Activated T-helper 9 cell treated with anti-CD3 and anti-CD28 coated beads, Interleukin-2, amount 50 U/mL, for 16 hours (primary cell): ENCODE data around the gene ZDHHC11B.
"Not testable (repeated sequence)": the region's sequence is repeated elsewhere in the genome, so short reads cannot be mapped to it uniquely, and the experiment has no call there.

Source experiments
- DNase-seq: peaks from one replicate; pipeline ENCODE4 v3.0.0-alpha.2; 2020; ENCODE audit warnings: low read depth

The ZDHHC11B gene

DNA sequence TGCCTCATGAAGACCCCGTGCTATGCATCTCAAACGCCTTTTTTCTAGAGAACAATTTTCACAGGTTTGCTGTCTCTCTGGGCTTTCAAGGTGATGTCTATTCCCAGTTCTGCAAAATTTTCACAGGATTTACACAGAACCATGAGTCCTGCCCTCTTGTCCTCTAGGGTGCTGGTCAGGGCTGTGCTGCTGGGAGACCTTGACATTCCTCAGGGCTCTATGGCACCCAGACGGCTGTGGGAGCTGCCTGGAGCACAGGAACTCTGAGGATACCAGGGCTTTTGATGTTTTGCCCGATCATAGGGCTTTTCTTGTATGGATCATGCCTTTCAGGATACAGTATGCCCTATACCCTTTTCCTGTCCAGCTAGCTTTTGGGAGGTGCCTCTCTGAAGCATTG, 68.9 kb downstream of the ZDHHC11B start:
- not testable (repeated sequence) for DNase-seq

DNA sequence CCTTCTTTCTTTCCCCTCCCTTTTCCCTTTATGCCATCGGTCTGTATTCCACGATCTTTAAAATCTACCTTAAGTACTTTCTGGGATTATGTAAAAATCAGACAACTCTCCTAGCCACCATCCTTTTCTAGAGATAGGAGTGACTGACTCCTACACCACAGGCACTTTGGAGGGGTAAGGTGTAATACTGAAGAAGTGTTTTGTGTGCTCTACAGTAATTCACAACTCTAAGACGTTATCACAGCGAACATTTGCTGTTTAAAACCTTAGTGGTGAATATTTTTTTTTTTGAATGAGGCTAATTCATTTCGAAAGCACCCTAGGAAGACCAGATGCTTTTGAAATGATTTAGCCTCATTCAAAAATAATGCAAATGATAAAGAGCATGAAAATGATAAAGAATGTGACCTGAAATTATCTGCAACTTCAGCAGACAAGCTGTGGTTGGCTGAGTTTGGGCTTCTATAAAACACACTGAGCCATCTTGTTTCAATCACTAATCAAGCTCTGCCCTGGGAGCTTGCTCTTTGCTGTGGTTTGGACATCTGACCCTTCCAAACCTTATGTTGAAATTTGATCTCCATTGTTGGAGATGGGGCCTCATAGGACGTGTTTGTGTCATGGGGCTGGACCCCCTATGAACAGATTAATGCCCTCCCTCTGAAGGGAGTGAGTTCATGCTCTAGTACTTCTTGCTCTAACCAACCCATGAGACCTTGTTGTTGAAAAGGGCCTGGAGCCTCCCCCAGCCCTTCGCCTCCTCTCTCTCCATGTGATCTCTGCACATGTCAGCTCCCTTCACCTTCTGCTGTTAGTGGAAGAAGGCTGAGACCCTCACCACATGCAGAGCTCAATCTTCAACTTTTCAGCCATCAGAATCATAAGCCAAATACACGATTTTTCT, 70.1 kb downstream of the ZDHHC11B start:
- DNase-seq = not testable (repeated sequence)

DNA sequence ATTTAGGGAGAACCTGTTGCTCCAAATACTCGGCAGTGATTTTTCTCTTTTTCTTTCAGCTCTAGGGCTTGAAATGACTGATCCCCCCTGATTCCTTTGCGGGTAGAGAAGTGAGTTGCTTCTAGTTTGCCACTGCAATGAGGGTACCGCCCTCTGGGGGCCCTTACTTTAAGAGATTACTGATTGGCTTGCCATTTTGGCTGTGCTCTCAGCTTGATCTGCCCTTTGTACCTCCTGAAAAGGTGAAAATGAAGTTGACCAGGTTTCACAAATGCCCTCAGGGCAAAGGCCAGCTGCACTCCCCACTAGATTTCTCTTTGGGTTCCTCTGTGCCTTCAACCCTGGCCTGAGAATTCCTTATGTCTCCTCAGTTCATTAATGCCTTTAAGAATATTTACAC, 70.8 kb downstream of the ZDHHC11B start:
- not testable (repeated sequence) for DNase-seq

DNA sequence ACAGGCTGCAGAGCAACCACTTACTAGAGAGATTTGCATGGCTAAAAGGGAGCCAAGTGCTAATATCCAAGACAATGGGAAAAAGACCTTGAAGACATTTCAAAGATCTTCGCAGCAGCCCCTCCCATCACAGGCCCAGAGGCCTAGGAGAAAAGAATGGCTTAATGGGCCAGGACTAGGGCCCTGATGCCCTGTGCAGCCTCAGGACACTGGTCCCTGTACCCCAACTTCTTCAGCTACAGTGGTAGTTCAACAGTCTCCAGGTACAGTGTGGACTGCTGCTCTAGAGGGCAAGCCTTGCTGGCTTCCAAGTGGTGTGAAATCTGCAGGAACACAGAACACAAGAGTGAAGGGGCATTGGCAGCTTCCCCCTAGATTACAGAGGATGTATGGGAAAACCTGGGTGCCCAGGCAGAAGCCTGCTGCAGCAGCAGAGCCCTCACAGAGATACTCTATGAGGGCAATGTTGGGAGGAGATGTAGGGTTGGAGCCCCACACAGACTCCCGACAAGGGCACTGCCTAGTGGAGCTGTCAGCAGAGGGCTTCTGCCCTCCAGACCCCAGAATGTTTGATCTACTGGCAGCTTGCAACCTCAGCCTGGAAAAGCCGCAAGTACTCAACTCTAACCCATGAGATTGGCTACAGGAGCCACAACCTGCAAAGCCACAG, 75.5 kb downstream of the ZDHHC11B start:
- not testable (repeated sequence) for DNase-seq

DNA sequence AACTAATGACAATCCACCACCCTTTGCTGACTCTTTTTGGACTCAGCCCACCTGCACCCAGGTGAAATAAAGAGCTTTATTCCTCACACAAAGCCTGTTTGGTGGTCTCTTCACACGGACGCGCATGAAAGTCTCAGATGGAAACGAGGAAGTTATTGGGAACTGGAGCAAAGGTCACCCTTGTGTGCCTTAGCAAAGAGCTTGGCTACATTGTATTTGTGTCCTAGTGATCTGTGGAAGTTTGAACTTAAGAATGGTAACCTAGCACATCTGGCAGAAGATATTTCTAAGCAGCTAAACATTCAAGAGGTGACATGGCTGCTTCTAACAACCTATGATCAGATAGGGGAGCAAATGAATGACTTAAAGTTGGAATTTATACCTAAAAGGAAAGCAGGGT, 76.2 kb downstream of the ZDHHC11B start:
- DNase-seq = not testable (repeated sequence)

DNA sequence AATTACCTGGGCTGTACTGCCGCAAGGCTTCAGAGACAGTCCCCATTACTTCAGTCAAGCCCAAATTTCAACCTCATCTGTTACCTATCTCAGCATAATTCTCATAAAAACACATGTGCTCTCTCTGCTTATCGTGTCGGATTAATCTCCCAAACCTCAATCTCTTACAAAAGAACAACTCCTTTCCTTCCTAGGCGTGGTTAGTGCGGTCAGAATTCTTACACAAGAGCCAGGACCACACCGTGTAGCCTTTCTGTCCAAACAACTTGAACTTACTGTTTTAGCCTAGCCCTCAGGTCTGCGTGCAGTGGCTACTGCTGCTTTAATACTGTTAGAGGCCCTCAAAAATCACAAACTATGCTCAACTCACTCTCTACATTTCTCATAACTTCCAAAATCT, 78.4 kb downstream of the ZDHHC11B start:
- DNase-seq = not testable (repeated sequence)

DNA sequence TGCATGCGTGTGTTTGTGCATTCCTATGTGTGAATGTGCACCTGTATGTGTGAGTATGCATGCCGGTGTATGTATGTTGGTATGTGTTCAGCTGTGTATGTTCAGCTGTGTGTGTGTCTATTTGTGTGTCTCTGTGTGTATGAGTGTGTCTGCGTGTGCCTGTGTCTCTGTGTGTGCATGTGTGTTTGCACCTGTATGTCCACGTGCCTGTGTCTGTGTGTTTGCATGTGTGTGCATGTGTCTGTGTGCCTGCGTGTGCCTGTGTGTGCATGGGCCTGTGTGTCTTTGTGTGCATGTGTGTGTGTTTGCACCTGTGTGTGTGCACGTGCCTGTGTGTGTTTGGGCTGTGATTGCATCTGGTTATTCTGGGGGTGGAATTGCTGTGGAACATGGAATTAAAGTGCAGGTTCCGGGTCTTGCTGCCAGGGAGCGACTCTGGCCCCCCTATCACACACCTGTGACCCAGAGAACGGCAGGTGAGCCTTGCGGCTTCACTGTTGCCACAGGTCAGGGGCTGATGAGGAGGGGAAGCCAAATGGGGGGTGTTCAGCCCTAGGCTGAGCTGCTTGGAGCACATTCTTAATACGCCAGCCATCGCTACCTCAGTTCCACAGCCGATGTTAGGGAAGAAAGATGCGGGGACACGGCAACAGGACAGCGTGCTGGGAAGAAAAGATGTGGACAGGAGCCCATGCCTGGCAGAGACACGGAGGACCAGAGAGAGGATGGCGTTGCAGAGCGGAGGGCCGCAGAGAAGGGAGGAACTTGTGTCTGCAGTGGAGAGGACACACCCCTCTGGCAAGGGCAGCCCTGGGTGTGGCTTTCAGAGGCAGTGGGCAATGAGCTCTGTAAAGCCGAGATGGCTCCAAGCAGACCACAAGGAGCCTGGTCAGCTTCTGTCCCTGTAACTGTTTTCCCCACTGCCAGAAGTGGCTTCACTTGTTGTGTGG, 87.5 kb downstream of the ZDHHC11B start:
- DNase-seq = not testable (repeated sequence)

DNA sequence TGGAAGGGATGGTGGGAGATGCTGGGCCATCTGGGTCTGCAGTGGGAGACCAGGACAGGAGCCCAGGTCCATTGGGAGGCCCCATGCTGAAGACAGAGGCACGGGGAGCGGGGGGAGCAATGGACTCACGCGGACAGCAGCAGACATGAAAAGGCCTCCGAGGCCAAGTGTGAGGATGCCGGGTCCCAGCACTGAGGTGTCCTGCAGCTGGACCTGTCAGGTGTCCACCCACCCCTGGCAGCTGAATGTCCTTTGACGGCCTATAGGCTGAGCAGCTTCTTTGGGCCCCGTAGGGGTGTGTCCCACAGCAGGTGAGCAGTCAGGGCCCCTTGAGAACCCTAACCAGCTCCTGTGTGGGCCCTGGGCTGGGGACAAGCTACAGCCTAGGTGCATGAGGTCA, 88.3 kb downstream of the ZDHHC11B start:
- not testable (repeated sequence) for DNase-seq

DNA sequence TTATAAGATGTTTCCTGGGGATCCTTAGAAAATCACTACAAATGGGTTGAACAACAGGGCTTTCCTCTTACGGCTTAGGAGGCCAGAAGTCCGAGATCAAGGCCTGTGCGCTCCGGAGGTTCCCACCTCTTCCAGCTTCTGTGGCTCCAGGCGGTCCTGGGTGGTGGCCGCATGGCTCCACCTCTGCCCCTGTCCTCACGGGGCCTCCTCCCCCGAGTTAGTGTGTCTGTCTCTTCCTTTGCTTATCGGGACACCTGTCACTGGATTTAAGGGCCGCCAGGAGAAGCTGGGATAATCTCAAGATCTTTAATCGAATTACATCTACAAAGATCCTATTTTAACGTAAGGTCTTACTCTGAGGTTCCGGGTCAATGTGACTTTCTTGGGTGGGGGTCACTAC, 89.1 kb downstream of the ZDHHC11B start:
- DNase-seq = not testable (repeated sequence)

DNA sequence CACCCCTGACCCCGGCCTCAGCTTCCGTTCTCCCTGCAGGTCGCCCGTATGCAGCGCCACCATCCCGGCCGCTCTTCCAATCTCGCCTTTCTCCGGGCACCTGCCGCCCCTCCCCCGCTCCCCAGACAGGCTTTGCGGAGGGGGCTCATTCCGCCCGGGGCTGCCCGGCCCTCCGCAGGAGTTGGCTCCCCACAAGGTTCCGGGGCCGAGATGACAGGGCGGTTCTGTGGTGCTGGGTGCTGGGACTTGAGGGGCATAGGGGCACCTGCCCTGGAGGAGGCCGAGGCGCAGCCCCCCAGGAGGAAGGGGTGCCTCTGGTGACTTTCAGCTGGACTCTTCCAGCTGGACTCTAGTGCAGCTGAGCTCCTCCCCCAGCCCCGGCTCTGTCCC, 90.5 kb downstream of the ZDHHC11B start:
- DNase-seq = not testable (repeated sequence)

DNA sequence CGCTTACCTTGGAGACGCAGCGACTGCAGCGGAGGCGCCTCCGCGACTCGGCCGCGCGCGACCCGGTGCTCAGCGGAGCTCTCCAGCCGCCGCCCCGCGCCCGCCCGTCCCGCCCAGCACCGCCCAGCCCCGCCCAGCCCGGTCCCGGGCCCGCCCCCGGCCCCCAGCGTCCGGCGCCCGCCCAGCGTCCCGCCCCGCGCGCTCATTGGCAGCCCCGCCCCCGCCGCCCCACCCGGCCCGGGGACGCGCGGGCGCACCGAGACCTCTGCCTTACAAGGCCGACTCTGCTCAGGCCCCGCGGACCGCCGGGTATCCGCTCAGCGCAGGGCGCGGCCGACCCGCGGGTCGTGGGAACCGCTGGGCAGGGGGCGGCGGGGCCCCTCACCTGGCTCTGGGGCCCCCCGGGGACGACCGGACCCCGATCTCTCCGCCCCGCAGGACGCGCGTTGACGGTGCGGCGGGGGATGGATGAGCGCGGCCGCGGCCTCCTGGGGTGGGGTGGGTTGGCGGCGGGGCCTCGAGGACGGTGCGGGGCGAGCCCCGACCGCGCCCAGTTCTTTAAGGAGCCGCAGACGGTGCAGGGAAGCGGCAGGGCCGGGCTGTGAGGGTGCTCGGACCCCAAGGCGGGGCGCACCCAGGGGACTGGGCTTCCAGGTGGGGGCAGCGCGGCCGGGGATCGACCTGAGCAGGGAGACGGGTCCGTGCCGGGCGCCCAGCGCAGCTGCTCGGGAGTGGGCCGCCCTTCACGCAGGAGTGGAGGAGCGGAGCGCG, 91.1 kb downstream of the ZDHHC11B start, which contains the start of gene TPPP:
TSS of gene TPPP (minus strand) at position 82 of the 771 bp plus-strand sequence. CDS start 15,292 bp downstream, outside the sequence.
- peak; percentile 77 for DNase-seq

DNA sequence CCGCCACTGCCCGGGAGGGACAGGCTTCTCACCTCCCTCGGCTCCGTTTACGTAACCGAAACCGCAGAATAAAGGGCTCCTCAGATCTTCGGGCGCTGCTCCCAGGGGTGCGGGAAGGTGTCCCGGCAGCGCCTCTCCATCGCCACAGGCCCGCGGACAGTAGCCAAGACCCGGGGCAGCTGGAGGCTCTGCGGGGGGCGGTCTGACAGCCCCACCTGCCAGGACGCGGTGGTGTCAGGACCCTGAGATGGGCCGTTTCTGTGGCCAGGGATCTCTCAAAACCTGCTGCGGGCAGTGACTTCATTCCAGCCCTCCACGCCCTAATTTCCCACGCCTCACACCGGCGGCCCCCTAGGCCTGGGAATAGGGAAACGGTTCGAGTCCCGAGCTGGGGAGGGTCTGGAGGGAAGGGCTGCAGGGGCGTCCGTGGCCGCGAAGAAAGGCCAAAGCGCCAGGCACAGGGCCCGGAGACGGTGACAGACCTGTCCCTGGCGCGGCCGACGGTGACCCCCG, 91.9 kb downstream of the ZDHHC11B start:
- not testable (repeated sequence) for DNase-seq

DNA sequence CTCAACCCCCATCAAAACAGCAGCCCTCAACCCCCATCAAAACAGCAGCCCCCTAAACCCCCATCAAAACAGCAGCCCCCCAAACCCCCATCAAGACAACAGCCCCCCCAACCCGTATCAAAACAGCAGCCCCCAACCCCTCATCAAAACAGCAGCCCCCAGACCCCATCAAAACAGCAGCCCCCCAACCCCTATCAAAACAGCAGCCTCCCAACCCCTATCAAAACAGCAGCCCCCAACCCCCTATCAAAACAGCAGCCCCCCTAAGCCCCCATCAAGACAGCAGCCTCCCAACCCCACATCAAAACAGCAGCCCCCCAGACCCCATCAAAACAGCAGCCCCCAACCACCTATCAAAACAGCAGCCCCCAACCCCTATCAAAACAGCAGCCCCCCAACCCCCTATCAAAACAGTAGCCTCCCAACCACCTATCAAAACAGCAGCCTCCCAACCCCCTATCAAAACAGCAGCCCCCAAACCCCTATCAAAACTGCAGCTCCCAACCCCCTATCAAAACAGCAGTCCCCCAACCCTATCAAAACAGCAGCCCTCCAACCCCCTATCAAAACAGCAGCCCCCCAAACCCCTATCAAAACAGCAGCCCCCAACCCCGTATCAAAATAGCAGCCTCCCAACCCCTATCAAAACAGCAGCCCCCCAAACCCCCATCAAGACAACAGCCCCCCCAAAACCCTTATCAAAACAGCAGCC, 92.6 kb downstream of the ZDHHC11B start:
- DNase-seq = no peak

DNA sequence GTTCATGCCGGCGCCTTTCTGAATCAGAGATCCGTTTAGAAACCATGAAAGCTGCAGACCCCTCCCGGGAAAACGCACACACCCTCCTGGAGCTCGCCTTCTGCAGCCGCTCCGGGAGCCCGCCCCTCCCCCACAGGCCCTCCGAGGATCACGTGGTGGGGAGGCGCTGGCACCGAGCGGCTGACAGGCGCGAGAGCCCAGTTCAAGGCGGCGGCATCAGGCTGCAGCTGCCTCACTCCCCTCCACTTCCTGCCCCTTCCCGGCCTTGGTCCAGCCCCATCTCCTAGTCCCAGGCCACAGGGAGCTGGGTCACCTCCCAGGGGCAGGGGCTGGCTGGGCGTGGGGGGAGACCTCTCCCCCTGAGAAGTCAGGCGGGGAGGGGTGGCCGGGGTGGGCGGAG, 93.5 kb downstream of the ZDHHC11B start:
- not testable (repeated sequence) for DNase-seq

DNA sequence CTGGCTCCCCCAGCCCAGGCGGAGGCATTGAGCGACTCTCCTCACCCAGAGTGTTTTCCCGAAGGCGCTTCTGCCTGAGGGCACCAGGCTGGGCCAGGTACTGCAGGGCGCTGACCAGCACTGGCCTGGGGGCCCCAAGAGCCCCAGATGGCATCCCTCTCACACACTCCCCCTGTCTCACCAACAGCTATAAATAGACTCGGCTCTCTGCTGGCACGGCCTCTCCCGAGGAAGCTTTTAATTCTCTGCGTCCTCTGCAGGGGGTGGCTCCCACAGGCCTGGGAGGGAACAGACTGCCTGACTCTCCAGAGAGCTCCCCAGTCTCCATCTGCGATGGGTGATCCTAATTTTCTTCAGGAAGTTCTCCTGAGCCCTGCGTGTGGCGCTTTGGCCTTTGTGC, 94.2 kb downstream of the ZDHHC11B start:
- not testable (repeated sequence) for DNase-seq

DNA sequence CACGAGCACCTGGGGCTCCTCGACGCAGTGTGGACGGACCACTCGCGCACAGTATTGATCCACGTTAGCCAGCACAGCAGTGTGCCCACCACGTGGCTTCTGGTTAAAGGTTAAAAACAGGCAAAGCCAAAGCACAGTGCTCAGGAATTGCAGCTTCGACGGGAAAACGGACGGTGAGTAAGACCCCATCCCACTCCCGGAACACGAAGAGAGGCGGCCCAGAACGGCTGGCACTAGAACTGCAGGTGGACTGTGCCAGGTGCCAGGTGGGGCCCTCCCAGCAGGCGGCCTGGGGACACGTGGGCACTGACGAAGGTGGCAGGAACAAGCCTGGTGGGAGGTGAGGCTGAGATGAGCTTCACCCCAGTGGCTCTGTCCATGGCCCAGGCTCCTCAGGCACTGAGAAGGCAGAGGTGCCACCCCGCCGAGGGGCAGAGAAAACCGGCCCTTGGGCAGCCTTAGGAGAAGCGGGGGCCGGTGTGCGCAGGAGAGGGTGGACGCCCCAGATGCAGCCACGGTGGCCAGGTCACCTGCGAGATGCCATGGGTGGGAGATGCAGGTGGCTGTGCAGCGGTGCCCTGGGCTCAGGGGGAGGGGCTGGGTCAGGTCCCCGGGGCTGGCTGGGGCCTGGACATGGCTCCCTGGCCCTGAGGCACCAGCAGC, 96.0 kb downstream of the ZDHHC11B start:
- DNase-seq = not testable (repeated sequence)

DNA sequence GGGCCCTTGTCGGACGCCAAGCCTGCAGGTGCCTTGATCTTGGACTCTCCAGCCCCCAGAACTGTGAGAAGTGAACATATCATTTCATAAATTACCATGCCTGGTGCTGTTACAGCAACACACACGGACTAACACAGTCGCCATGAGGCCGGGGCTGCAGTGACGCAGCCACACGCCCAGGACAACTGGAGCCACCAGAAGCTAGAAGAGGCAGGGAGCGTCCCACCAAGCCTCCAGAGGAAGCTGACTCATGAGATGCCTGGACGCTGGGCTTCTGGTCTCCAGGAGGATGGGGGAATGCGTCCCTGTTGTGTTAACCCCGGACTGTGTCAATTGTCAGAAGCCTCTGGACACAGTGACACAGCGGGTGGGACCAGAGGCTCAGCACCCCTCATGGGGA, 97.6 kb downstream of the ZDHHC11B start:
- not testable (repeated sequence) for DNase-seq

DNA sequence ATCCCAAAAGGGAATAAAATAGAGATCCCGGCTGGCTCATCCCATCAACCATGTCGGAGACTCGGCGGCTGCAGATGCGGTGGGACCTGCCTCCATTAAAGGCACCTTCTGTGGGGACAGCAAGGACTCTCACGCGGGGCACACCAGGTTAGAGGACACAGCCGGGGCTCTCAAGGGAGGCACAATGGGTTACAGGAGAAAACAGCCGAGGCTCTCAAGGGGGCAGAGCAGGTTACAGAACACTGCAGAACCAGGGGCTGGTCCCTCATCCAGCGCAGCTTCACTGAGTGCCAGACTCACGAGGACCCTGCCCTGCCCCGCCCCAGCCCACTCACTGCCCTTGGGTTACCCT, 98.4 kb downstream of the ZDHHC11B start:
- DNase-seq = not testable (repeated sequence)

DNA sequence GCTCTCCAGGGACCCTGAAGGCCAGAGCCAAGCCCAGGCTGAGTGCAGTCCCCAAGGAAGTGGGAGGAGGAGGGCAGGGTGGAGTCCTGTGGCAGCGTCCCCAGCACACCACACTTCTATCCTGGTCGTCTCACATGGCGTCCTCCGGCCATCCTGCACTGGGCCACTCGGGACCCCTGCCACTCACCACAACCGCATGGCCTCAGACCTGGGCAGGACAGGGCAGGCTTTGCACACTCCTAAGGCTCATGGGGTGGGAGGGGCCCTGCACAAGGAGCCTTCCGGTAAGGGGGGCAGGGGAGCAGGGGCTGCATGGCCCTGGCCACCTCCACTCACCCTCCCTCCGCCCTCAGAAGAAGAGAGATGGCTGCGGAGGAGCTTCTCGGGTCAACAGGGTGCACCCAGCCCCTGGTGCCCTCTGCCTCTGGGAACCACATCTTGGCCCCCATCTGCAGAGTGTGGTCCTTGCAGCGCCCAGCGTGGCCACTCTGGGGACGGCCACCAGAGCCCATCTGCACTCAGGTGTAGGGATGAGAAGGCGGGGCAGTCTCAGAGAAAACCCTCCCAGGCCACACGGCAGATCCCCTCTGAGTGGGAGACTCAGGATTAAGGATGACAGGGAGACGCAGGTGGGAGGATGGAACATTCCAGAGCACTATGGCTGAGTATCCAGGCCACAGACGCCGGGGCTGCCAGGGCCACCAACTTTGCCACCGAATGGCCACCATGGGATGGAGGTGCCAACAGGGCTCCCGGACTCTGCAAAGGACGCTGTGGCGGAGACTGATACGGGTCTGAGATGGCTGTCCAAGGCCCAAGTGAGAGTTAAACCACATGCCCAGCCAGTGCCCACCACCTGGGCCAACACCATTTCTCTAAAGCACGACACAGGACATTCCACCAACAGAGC, 99.0 kb downstream of the ZDHHC11B start:
- DNase-seq = no peak
